ENCODE results near the gene HOTAIR.

HOTAIR gene

GRCh38 chr12:53927220-53928029 lies 47.3 kb downstream of the HOTAIR start:
- no peak for DNase-seq (ENCODE audit: low spot score)

GRCh38 chr12:53924521-53925405 lies 50.0 kb downstream of the HOTAIR start:
- no peak for DNase-seq (ENCODE audit: low spot score)

- no peak for DNase-seq (ENCODE audit: low spot score)
These were observed 57.7 kb downstream of the HOTAIR start for GRCh38 chr12:53916788-53917655.

Data from hepatic stellate cell (primary cell).